GM18873 (cell line): ENCODE results near the gene TTC33.

ENCODE experiments used
- ATAC-seq: cut with Tn5 transposase; IDR thresholded peaks from one replicate; pipeline ENCODE4 v1.9.1; 2021; ENCODE audit warnings: mild to moderate bottlenecking, moderate library complexity, moderate number of reproducible peaks; ENCODE audit not compliant: unreplicated experiment, low FRiP score

Gene TTC33

DNA sequence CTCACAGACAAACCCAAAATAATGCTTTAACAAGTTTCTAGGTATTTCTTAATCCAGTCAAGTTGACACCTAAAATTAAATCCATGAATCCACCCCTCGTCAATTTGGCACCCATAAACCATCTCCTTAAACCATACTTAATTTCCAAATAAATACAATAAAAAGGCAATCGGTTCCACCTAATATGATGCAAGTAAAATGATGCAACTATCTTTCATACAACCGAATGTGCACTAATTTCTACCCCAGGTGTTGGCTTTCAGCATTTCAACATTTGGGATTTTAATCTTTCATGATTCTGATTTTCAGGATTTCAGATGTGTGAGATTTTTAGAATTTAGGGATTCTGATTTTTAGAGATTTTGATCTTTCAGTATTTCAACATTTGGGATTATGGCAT, 25.1 kb upstream of the TTC33 start:
- ATAC-seq: no peak

DNA sequence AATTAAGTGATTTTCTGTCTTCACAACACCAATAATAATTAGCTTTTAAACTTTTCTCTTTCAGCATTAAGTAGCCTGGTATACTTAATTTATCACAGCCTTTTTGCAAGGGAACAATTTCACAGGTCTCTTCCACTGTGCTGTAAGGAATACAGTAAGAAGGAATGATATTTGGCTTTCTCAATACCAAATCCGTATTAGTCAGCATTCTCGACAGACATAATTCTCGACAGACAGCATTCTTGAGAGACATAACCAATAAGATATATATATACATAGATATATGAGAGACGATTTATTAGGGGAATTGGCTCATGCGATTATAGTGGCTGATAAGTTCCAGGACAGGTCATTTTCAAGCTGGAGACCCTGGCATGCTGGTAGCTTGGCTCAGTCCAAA, 24.4 kb upstream of the TTC33 start:
- ATAC-seq: no peak

- ATAC-seq: no peak
Measured at GRCh38 chr5:40779561-40779960, 23.8 kb upstream of the TTC33 start.

- ATAC-seq: no peak
Measured at GRCh38 chr5:40778133-40778532, 22.4 kb upstream of the TTC33 start.

GRCh38 chr5:40776658-40776977, 20.9 kb upstream of the TTC33 start:
- ATAC-seq: no peak

- ATAC-seq: no peak
Measured at GRCh38 chr5:40775846-40776657, 20.3 kb upstream of the TTC33 start.

DNA sequence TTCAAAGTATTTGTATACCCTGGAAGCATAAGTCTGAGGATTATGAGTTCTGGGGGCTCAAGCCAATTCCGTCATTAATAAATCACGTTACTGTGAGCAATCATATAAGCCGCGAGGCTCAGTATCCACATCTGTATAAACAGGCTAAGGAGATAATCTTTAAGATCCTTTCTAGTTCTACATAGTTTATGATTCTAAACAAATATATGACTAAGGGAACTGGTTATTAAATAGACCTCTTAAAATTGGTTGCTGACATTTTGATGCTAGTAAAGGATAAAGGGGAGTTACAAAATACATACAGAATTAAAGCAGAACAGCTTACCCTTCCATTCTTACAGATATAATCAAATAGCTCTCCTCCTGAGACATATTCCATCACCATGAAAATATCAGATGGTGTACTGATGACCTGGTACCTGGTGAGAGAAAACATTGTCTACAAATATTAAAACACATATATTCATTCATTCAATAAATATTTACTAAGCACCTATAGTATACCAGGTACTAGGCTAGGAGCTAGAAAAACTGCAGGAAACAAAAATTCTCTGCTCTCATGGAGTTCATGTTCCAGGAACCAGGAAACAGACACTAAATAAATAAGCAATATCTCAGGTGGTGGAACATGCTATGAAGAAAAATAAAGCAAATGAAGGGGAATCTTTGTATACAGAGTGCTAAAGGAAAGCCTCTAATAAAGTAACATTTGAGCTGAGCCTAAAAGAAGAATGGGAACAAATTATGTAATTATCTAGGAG, 19.5 kb upstream of the TTC33 start:
- ATAC-seq: no peak

DNA sequence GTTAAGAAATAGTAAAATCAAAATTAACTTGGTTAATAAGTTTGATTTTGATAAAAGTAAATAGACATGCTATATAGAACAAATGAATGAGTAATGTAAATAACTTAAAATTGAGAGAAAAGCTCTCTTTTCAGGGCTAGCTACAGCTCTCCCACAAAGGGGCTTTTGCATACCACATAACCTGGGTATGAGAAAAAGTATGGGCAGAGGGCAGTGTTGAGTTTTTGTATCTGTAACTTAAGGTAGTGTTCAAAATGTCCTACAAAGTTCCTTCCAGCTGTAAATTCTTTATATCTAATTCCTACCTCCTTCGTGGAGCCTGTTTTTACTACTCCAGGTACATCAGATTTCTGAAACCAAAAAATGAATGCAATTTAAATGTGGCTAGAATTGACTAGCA, 18.9 kb upstream of the TTC33 start:
- ATAC-seq: no peak

DNA sequence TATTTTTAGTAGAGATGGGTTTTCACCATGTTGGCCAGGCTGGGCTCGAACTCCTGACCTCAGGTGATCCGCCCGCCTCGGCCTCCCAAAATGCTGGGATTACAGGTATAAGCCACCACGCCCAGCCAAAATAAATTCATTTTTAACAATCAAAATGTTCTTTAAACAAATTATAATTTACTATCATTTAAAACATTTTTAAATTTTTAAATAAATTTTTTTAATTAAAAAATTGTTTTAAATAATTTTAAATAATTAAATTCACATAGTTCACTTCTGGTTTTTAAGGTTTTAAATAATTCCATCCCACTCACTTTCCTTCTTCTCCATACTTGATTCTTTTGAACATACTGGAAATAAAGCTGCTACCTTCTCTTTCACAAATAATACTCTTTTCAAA, 15.0 kb upstream of the TTC33 start:
- ATAC-seq: no peak

DNA sequence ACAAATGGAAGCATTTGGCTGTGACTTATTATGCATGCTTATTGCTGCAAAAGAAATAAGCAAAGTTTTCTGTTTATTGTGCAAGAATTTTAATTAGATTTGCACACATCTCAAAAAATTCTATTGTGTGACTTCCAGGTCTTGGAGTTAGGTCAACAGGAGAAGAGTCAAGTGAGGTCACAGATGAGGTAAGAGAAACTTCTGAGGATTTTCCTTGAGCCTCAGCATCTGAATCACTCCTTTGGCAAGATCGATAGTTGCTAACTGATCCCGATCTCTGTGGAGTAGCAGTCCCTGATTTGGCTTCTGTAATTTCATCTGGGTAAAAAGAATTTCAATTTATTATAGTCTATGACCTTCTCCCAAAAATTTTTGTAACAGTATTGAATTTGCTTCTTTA, 6.9 kb upstream of the TTC33 start:
- ATAC-seq: no peak

- ATAC-seq: no peak
Measured at GRCh38 chr5:40757400-40757799, 1.6 kb upstream of the TTC33 start.

- peak; percentile 83 for ATAC-seq
Measured at GRCh38 chr5:40755093-40755406, 711 bp downstream of the TTC33 start.

DNA sequence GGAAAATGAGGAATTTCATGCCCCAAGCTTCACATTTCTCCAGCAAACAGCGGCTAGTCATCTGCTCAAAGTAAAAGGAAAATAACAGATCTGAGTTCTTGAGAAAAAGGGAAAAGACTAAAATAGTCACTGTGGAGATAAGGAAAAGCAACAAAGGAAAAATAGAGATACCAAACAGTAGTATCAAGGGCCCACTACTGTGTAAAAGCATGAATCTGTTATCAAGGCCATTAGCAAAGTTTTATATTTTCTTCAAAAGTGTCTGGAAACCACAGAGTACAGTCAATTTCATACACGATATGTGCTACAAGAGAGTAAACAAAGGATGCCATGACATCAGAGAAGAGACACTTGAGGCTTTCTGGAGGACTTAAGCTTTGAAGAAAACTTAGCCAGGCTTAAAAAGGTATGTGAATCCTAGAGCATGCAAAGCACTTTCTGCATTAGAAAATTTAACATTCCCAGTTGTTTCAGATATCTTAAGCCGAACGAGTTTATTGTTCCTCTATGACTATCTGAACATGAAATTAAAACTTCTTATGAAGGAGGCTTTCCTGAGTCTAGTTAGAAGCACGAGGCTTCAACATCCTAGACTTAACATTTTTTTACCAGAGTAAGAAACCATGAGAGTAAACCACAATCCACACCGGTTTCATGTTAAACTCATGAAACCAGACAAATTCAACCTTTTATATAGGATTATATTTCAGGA, 1.2 kb downstream of the TTC33 start:
- peak; percentile 16 for ATAC-seq

GRCh38 chr5:40746703-40747102, 9.1 kb downstream of the TTC33 start:
- no peak for ATAC-seq

DNA sequence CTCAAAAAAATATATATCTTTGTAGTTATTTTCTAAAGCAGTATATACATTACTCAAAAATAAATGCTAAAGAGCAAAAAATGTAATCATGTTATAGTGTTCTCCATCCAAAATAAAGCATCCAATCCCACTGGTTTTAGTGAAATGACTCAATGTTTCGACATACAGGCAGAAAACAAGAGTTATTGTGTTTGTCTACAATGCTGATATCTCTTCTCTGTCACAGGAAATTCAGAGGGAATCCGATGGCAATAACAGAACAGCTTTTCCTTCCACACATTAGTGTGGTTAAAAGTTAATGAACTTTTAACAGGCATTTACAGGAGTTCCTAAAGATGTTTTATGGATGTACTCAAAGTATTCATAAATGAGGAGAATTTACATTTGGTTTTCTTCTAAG, 12.0 kb downstream of the TTC33 start:
- no peak for ATAC-seq

DNA sequence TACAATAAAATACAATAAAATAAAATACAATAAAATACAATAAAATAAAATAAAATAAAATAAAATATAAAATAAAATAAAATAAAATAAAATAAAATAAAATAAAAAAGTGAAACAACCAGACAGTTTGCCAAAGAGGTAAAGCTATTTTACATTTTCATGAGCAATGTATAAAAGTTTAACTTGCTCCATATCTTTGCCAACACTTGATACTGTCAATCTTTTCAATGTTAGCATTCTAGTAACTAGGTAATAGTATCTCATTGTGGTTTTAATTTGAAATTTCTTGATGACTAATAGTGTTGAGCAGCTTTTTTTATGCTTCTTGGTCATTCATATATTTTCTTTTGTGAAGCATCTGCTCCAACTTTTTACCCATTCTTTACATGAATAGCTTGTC, 17.3 kb downstream of the TTC33 start:
- no peak for ATAC-seq

DNA sequence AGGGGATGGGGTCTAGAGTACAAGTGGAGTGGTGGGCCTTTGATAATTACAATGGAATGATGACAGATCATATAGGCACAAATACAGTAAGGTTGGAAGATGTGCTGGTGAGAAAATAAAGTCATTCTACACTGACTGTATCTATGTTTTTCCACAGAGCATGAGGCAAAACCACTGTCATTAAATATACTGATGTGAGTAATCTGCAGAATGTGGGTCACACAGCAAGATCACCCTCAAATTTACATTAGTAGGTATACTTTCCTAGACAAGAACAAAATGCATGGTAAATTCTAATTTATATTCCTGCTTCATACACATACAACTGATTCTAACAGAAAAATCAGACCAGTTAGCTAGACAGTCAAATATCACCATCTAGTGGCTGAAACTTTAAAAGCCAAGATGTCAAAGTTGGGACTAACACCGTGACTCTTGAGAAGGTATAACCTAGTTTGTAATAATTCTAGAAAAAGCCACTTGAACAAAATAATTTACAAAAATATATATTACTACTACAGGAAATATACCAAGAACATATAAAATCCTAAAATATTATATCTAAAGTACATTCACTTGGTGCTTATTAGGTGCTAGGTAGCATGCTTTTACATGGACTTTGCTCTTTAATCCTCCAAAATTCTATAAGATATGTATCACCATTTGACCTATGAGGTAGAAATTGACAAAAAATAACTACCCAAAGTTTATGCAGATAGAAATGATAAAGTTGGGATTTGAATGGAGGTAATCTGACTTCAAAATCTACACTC, 19.5 kb downstream of the TTC33 start:
- no peak for ATAC-seq

GRCh38 chr5:40735609-40736008, 20.2 kb downstream of the TTC33 start:
- no peak for ATAC-seq

- ATAC-seq: no peak
Measured at GRCh38 chr5:40734986-40735385, 20.8 kb downstream of the TTC33 start.

DNA sequence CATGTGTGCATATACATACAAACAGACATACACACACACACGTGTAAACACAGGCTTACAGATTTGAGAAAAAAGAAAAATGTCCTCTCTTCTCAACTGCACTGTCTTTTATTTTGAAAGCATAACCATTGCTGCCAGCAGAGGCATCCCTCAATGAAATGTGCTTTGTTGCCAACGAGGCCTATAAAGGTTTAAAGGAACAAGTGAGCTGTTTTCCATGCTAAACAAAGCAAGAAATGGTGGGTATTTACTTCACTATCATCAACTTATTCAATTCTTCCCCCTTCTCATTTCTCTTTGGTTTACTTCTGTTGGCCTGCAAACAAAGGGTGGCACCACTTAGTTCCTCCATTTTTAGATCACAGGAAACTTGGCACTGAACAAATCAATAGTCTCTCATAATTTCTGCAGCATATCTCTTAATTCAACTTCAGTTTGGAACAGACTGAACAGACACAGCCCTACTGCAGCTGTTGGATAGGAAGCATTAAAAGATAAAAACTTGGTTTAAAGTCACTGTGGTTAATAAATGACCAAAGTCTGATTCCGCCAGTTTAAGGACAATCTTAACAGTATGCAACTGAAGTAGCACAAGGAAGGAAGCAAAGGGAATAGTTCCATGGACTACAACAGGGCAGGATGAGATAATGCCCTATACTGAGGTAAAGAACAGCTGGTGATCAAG, 21.7 kb downstream of the TTC33 start:
- no peak for ATAC-seq
